ENCODE results near the gene MTERF4. TPM values are rescaled to one million over a fixed set of nuclear protein-coding genes. Genes with fewer than 3 reads are reported as not detected.

MTERF4 gene, protein sequence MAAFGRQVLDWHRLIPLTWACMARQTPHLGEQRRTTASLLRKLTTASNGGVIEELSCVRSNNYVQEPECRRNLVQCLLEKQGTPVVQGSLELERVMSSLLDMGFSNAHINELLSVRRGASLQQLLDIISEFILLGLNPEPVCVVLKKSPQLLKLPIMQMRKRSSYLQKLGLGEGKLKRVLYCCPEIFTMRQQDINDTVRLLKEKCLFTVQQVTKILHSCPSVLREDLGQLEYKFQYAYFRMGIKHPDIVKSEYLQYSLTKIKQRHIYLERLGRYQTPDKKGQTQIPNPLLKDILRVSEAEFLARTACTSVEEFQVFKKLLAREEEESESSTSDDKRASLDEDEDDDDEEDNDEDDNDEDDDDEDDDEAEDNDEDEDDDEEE
- 10 to 100 TPM; 45.7 to 71.2 (median 58.3) TPM for polyA plus RNA-seq (ENCODE audit: low read depth in 6 of 6)

DNA sequence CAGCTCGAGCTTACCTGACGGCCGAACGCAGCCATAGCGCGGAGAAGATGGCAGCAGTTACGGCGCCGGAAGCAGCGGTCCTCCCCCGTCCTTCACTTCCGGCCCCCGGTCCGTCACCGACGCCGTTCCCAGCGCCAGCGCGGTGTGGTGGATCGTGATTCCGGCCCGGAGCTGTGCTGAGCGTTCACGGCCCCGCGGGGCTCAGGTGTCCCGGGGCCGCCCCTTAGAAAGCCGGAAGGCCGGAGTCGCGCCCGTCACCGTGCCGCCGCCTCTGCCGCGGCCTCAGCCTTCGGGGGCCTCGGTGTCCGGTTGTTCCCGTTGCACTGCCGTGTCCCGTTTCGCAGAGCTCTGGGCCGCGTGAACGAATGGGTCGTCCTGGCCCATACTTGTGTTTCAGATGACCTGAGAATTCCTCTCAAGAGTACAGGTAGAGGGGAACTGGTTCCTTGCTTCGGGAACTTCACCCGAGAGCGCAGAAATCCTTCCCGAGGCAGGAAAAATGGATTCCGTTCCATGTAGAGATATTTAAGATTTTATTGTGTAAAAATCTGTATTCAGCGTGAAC lies at the start of gene MTERF4:
Gene MTERF4, minus strand, starts transcription at position 49 of the 565 bp plus-strand sequence. Its CDS starts 14 bp downstream, at position 35.
- DNase-seq = peak; percentile 90
- Mint-ChIP-seq H3K27ac (peak within 1 kb of the TSS; percentile 96 to 99 (median 98)), H3K4me3 (peak within 1 kb of the TSS; percentile 93 to 99 (median 96)), H3K4me1 (peaks cover 37 to 62% (median 51%) of the 10 kb centered on the region in 3 donors), H3K36me3 (peaks cover 4 to 13% of the 10 kb centered on the region in 2 donors), H3K9me3 (no peaks in the 10 kb centered on the region), H3K27me3 (no peaks in the 10 kb centered on the region)
- peak; percentile 92 to 97 for ATAC-seq (ENCODE audit: low read depth in 2 of 2)

DNA sequence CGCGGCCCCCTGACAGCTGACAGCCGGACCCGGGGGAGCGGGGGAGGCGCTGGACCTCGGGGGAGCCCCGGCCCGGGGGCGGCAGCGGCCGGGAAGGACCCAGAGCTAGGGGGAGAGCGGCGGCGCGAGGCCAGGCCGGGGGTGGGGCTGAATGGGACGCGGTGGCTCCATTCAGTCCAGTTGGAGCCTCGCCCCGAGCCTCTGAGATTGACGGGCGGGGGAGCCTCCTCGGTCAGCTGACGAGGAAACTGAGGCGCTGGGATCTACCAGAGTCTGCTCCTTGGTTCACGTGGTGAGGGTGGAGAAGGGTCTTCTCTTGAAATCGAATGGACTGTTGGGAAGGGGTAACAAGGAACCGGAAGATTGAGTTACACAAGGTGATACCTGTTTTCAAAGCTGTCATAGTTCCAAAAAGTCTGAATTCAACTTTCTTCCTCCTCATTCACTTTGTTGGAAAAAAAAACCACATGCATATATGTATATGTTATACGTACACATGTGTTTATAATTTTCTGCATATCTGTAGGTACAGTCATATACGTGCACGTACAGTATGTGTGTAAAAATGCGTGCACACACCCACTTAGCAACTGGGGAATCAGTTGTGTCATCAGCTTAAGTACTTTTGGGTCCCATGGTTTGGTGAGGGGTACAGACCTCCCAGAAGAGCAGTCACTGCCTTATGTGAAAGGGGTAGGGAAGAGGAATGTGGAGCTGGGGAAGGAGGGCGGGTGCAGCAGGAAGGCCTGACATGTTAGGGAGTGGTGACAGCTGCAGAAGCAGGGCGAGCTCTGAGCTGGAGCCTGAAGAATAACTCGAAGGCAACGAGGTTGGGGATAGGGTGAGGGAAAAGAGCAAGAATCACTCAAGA lies 48.8 kb upstream of the MTERF4 start:
- DNase-seq (no peak), ATAC-seq (ENCODE audit: low read depth in 2 of 2) (no peak)
- Mint-ChIP-seq H3K4me3 (peak overlapping the region; percentile 92 to 100 (median 99)), H3K27ac (peak overlapping the region; percentile 92 to 98 (median 96)), H3K4me1 (peaks cover 33 to 48% (median 36%) of the 10 kb centered on the region in 3 donors), H3K9me3 (no peaks in the 10 kb centered on the region), H3K36me3 (no peaks in the 10 kb centered on the region), H3K27me3 (no peaks in the 10 kb centered on the region)

DNA sequence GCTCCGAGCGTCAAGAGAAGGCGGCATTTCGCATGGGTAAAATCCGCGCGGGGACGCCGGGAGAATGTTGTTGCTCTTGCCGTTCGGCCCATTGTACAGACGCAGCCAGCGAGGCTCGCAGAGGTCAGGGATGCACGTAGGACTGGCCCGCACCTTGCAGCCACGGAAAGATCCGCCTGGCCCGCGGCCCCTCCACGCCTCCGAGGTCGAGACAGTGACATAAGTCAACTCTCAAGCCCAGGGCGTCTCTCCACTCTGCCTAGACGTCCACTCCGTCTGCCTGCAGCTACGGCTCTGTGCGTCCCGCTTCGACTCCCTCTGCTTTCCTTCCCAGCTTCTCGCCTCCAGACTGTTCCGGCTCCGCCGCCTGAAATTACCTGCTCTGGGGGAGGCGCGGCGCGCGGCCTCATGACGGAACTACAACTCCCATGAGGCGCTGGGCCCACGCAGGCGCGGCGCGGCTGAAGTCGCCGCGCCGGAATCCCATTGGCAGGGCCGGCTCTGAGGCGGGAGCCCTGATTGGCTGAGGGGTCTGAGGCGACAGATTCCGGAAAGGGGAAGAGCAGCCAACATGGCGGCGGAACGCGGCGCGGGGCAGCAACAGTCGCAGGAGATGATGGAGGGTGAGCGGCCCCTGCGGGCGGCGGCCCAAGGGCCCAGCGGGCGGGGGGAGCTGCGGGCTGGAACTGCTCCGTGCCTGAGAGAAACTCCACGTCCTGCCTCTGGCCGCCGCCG lies 48.0 kb upstream of the MTERF4 start, which contains the start of gene PPP1R7:
Gene PPP1R7, plus strand, starts transcription at position 543 of the 735 bp plus-strand sequence. Its CDS starts 29 bp downstream, at position 572.
- DNase-seq = peak; percentile 94
- peak; percentile 83 to 84 for ATAC-seq (ENCODE audit: low read depth in 2 of 2)
- H3K36me3 Mint-ChIP-seq = no peaks in the 10 kb centered on the region
- peaks cover 33 to 48% (median 36%) of the 10 kb centered on the region in 3 donors for H3K4me1 Mint-ChIP-seq
- peak within 1 kb of the TSS; percentile 92 to 98 (median 96) for H3K27ac Mint-ChIP-seq
- no peaks in the 10 kb centered on the region for H3K27me3 Mint-ChIP-seq
- H3K4me3 Mint-ChIP-seq = peak within 1 kb of the TSS; percentile 92 to 100 (median 99)
- no peaks in the 10 kb centered on the region for H3K9me3 Mint-ChIP-seq

DNA sequence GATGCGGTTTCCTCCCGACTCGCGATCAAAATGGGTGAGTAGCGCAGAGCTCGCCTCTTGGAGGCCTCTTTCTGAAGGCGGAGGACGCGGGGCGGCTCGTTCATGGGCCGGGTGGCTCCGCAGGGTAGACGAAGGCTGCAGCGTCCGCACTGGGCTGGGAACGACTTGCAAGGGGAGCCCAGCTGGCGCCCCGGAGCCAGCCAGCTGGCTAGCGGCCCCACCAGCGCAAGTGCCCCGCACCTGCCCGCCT lies 47.5 kb upstream of the MTERF4 start:
- H3K27ac Mint-ChIP-seq = peak overlapping the region in 5 of 6 donors; percentile 88 to 94 (median 92)
- peaks cover 33 to 48% (median 36%) of the 10 kb centered on the region in 3 donors for H3K4me1 Mint-ChIP-seq
- H3K4me3 Mint-ChIP-seq = peak overlapping the region; percentile 92 to 100 (median 99)
- DNase-seq (no peak), ATAC-seq (ENCODE audit: low read depth in 2 of 2) (peak; percentile 8 to 9)
- H3K27me3 Mint-ChIP-seq = no peaks in the 10 kb centered on the region
- H3K9me3 Mint-ChIP-seq = no peaks in the 10 kb centered on the region
- no peaks in the 10 kb centered on the region for H3K36me3 Mint-ChIP-seq

DNA sequence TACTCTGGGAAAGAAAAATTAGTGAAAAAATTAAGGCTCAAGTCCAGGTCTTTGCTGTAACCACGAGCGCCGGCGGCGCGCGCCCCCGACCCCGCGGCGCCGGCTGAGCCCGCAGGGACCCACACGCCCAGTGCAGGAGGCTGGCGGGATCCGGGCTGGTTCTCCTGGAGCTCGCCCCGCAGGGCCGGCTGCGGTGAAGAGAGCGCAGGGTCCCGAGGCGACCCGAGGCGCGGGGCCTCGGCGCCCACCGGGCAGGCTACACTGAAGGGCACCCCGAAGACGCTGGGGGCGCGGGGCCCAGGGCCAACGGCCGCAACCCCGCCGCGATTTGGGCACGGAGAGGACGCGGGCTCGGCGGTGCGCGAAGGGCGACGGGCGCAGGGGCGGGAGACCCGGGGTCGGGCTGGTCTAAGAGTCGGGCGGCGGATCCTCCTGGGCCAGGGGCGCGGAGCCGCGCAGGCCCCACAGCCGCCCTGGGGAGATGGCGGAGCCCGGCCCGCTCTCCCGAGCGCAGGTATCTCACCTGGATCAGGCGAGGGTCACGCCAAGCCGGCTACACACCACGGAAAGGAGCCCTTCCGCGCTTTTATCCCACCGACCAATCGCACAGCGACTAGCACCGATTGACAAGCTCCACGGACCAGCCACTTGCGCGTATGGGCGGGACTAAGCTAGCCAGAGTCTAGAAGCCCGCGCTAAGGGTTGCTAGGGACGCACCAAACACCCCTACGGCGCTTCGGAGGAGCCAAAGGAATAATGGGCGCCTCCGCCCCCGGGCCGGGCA lies 47.0 kb upstream of the MTERF4 start, which contains the start of gene PASK:
Gene PASK, minus strand, starts transcription at position 582 of the 784 bp plus-strand sequence. CDS start 6,440 bp downstream, outside the sequence.
- DNase-seq (peak; percentile 88), ATAC-seq (ENCODE audit: low read depth in 2 of 2) (peak; percentile 74 to 76)
- Mint-ChIP-seq H3K36me3 (no peaks in the 10 kb centered on the region), H3K9me3 (no peaks in the 10 kb centered on the region), H3K4me1 (peaks cover 33 to 48% (median 36%) of the 10 kb centered on the region in 3 donors), H3K27ac (peak within 1 kb of the TSS; percentile 92 to 98 (median 96)), H3K4me3 (peak within 1 kb of the TSS; percentile 92 to 100 (median 99)), H3K27me3 (no peaks in the 10 kb centered on the region)

DNA sequence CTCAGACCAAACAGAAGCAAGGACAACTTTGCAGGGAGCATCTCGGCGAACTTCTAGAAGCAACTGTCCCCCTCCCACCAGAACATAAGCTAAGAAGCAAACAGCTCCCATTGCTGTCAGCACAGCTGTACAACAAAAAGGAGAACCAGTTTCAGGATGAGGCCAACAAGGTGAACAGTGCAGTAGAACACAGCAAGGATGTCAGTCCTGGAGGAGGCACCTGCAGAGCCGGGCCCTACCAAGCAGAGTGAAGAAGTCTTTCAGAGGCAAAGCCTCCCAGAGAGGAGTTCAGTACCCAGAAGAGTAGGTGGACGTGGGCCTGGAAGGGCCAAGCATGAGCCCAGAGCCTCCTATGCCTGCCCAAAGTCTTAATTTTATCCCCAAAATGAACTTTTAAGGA lies 46.2 kb upstream of the MTERF4 start:
- peaks cover 34 to 48% (median 36%) of the 10 kb centered on the region in 3 donors for H3K4me1 Mint-ChIP-seq

DNA sequence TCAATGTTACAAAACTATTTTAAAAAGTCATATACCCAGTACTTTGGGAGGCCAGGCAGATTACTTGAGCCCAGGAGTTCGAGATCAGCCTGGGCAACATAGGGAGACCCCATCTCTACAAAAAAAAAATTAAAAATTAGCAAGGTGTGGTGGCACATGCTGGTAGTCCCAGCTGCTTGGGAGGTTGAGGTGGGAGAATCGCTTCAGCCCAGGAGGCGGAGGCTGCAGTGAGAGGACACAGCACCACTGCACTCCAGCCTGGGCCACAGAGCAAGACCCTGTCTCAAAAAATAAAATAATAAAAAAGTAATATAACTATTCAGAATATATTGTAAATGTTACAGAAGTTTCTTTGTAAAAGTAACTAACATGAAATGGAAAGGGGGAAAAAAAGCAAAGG lies 45.2 kb upstream of the MTERF4 start:
- no peaks in the 10 kb centered on the region for H3K27me3 Mint-ChIP-seq
- ATAC-seq (ENCODE audit: low read depth in 2 of 2) (no peak), DNase-seq (no peak)
- H3K36me3 Mint-ChIP-seq = peaks cover 0 to 2% of the 10 kb centered on the region in 2 donors
- H3K9me3 Mint-ChIP-seq = no peaks in the 10 kb centered on the region
- peaks cover 36 to 46% (median 36%) of the 10 kb centered on the region in 3 donors for H3K4me1 Mint-ChIP-seq
- H3K4me3 Mint-ChIP-seq = peak overlapping the region in 6 of 8 donors; percentile 15 to 99 (median 38)
- H3K27ac Mint-ChIP-seq = no peak overlapping the region

More for the DNA sequence above, 46.2 kb upstream of the MTERF4 start:
- DNase-seq = no peak
- Mint-ChIP-seq H3K36me3 (no peaks in the 10 kb centered on the region), H3K4me3 (peak overlapping the region; percentile 88 to 99 (median 92)), H3K27me3 (no peaks in the 10 kb centered on the region), H3K9me3 (no peaks in the 10 kb centered on the region), H3K27ac (peak overlapping the region in 3 of 6 donors; percentile 90 to 97 (median 92))
- ATAC-seq (ENCODE audit: low read depth in 2 of 2) = no peak

DNA sequence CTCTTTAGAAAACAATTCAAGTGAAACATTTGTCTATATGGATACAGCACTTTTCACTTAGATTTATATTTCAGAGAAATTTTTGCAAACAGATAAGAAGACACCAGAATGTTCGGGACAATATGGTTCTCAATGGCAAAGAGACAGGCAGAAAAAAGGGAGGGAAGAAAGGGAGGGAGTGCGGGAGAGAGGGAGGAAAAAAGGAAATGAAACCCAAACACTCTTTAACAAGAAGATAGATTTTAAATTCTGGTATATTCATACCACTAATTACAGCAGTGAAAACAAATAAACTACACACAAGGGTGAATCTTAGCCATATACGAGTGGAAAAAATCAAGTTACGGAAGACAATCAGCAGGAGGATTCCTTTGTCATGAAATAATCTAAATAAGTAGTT lies 44.2 kb upstream of the MTERF4 start:
- H3K36me3 Mint-ChIP-seq = peaks cover 0 to 11% of the 10 kb centered on the region in 2 donors
- no peaks in the 10 kb centered on the region for H3K27me3 Mint-ChIP-seq
- H3K27ac Mint-ChIP-seq = no peak overlapping the region
- H3K9me3 Mint-ChIP-seq = no peaks in the 10 kb centered on the region
- H3K4me3 Mint-ChIP-seq = peak overlapping the region in 1 of 8 donors; percentile 99
- ATAC-seq (ENCODE audit: low read depth in 2 of 2) (no peak), DNase-seq (no peak)
- H3K4me1 Mint-ChIP-seq = peaks cover 29 to 45% (median 37%) of the 10 kb centered on the region in 3 donors

DNA sequence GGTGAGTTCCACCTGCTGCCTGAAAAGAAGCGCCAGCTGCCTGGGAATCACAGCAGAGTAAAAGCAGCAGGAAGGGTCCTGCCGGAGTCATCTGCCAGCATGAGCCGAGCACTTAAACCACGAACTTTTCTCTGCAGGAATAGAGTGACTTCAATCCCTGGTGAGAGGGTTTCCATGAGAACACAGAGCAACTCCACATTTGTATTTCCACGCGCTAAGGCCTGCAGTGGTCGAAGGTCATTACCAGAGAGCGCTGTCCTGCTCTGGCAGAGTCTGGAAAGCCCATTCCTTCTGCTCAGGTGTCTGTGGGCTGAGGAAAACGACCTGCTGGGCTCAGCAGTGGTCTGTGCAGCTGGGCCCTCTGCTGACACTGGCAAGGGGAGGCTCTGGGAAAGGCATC lies 40.5 kb upstream of the MTERF4 start:
- no peaks in the 10 kb centered on the region for H3K27me3 Mint-ChIP-seq
- ATAC-seq (ENCODE audit: low read depth in 2 of 2) (no peak), DNase-seq (no peak)
- no peaks in the 10 kb centered on the region for H3K9me3 Mint-ChIP-seq
- peaks cover 8 to 17% (median 15%) of the 10 kb centered on the region in 3 donors for H3K4me1 Mint-ChIP-seq
- peaks cover 0 to 11% of the 10 kb centered on the region in 2 donors for H3K36me3 Mint-ChIP-seq
- H3K4me3 Mint-ChIP-seq = no peak overlapping the region
- H3K27ac Mint-ChIP-seq = no peak overlapping the region

DNA sequence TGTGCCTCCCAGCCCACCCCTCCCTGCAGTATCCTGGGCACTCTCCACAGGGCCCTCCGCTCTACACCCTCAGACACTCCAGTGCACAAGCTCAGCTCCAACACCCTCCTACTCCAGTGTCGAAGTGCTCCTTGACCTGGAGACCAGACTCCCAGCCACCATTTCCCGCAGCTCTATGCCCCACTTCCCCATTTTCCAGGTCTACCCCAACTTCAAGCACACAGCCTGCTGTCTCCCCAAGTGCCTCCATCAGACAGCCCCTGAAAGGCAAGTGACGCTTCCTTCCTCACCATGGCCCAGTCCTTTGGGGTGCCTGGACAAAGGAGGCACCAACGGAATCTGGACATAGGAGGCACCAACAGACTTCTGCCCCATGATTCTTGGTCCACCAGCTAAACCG lies 40.0 kb upstream of the MTERF4 start:
- Mint-ChIP-seq H3K36me3 (peaks cover 0 to 11% of the 10 kb centered on the region in 2 donors), H3K27ac (no peak overlapping the region), H3K4me3 (peak overlapping the region in 2 of 8 donors; percentile 9 to 22), H3K27me3 (no peaks in the 10 kb centered on the region), H3K4me1 (peaks cover 8 to 17% (median 15%) of the 10 kb centered on the region in 3 donors), H3K9me3 (no peaks in the 10 kb centered on the region)
- ATAC-seq (ENCODE audit: low read depth in 2 of 2) = no peak
- DNase-seq = no peak

DNA sequence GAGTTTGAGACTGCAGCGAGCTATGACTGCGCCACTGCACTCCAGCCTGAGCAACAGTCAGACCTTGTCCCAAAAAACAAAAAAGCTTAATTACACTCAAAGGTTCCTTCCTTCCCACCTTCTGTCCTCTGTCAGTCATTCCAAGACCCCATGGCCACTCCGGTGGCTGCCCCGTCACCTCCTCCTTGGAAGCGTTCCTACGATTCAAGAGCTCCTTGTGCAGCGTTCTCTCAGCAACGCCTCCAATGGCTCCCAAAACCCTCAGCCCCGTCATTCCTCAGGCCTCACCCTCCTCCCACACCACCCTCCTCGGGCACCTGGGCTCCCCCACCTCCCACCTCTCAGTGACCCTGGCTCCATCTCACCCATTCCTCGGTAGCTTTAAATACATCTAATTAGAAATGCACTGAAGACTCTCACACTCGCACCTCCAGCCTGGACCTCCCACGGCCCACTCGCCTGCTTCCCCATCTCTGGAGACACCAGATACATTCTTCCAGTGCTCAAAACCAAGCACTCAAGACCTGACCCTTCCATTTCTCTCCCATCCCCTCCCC lies 39.2 kb upstream of the MTERF4 start:
- no peak overlapping the region for H3K27ac Mint-ChIP-seq
- ATAC-seq (ENCODE audit: low read depth in 2 of 2) (no peak), DNase-seq (no peak)
- H3K9me3 Mint-ChIP-seq = no peaks in the 10 kb centered on the region
- H3K36me3 Mint-ChIP-seq = peaks cover 0 to 11% of the 10 kb centered on the region in 2 donors
- H3K27me3 Mint-ChIP-seq = no peaks in the 10 kb centered on the region
- peaks cover 8 to 13% (median 13%) of the 10 kb centered on the region in 3 donors for H3K4me1 Mint-ChIP-seq
- peak overlapping the region in 1 of 8 donors; percentile 9 for H3K4me3 Mint-ChIP-seq

DNA sequence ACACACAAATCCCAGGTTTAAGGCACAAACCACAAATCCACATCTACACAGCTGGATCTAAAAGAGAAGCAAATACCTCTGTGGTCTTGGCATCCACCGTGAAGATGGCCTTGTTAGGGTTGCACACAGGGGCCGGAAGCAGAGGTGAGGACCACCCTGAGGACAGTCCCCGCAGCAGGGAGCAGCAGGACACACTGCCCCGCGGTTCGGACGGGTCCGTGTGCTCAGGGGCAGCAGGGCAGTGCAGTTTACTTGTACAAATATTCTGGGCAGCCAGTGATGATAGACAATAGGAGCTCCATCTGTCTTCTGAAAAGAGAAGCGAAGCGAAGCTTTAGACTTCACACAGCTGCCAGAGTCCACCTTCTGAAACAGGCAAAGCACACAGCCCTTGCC lies 38.4 kb upstream of the MTERF4 start:
- Mint-ChIP-seq H3K27ac (no peak overlapping the region), H3K36me3 (peaks cover 0 to 11% of the 10 kb centered on the region in 2 donors)

More for the DNA sequence above, 38.4 kb upstream of the MTERF4 start:
- no peaks in the 10 kb centered on the region for H3K27me3 Mint-ChIP-seq
- H3K4me1 Mint-ChIP-seq = peaks cover 8 to 10% (median 9%) of the 10 kb centered on the region in 3 donors
- no peaks in the 10 kb centered on the region for H3K9me3 Mint-ChIP-seq
- DNase-seq = no peak
- H3K4me3 Mint-ChIP-seq = no peak overlapping the region
- ATAC-seq (ENCODE audit: low read depth in 2 of 2) = no peak
